ENCODE results near the gene SHANK2.

SHANK2 gene

DNA sequence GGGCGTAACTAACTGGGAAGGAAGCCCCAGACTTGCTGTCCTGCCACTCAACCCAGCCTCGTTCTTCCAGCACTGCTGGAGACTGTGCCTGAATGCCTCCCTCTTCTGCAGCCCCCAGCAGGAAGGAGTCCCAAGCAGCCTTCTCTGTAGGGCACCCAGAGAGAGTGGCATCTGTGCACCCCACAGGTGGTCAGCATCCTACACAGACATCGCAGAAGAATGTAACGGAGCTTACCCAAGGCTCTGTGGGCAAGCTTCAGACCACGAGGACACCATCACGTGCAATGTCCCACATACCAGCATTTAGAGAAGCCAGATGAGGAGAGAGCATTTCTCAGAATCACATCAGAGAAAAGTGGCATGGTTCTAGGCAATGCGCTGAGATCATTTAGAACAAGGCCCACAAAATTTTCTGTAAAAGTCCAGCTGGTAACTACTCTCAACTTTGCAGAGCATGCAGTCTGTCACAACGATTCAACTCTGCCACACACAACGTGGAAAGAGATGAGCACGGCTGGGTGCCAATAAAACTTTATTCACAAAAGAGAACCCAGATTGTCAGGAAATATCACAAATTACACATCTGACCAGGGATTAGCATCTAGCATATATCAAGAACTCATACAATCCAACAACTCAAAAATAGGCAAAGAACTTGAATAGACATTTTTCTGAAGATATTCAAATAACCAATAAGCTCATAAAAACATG, 33.4 kb downstream of the SHANK2 start:
- DNase-seq, result no peak

DNA sequence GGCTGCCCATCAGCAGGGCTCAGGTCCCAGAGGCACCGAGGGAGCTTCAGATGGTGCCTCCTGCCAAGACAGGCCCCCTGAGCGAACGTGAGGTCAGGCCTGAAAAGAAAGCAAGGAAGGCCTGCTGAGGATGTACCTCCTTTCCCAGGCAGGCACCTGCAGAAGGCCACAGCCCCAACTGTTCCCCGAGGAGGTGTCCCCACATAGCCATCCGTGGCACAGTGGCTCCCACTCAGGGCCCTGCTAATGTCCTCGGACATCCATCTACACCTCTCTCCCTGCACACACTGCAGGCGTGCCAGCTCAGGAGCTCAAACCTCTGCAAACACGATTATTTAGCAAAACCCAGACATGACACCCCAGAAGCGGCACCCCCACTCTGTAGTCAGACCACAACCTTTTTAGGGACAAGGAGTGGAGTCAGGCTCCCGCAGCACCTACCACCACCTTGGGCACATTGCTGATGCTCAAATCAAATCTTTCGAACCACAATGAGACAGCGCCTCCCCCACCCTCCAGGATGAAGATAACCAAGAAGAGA, 36.9 kb downstream of the SHANK2 start:
- no peak for DNase-seq

DNA sequence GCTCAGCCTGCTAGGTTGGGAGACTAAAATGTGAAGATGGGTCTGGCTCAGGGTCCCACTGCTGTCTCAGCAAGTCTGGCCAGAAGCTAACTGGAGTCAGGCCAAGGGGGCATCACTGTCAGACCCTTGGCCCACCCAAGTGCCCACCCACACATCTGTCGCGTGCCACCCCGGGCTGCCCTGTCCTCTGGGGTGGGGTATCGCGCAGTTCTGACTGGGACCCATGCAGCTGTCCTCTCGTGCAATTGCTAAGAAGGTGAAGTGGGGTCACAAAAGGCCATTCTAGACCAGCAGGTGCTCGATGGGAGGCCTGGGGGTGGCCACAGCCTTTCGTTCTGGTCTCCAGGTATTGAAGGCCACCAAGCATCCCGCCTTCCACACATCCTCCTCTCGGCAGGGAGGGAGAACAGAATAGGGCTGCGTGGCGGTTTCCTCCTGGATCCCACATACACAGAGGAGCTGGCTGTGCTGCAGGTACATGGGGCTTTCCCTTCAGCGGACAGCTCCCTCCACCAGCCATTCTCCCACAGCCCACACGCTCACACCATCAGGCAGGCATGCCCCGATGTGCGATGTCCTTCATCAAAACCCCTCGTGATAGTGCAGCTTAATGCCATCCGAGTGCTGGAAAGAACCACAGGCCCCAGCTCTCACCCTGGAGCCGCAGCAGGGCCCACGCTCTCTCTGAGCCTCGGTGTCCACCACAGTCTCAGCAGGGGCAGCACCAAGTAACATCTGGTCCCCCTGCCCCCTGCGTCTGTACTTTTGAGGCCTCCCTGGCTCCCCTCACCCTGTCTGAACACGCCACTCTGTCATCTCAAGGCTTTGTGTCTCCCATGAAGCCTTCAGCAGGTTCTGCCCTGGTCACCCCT, 37.6 kb downstream of the SHANK2 start:
- DNase-seq, result no peak

DNA sequence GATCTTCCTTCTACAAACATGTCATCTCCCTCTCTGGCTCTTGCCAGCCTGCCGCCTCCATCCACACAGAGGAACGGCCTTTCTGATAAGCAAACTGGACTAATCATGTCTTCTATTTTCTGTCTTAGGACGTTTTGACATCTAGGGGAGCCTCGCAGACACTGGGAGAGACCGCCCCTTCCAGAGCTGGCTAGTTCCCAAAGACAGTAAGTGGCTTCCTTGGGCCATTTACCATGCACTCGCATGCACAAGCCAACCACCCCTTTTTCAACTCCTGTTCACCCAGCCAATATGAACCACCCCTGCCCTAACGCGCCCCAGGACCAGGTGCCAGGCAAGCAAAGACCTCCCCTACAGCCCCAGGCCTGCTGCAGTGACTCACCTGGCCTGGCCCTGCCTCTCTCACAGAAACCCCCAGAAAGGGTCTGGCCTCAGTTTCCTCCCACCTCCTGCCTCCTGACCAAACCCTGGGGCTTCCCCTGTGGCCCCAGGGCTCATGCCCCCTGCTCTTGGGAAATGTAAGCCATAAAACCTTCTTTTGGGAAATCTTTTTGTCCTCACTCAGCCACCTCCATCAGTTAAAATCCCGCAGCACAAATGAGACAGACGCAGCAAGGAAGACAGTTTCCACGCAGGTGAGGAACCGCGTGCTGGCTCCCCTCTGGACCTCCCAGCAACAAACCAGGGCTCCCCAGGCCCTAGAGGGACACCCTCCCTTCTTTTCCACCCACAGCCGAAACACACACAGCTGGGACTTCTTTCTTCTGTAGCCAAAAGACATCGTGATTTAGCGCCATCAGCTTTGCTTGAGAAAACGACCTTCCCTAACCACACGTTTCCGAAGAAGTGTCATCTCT, 38.5 kb downstream of the SHANK2 start:
- no peak for DNase-seq

DNA sequence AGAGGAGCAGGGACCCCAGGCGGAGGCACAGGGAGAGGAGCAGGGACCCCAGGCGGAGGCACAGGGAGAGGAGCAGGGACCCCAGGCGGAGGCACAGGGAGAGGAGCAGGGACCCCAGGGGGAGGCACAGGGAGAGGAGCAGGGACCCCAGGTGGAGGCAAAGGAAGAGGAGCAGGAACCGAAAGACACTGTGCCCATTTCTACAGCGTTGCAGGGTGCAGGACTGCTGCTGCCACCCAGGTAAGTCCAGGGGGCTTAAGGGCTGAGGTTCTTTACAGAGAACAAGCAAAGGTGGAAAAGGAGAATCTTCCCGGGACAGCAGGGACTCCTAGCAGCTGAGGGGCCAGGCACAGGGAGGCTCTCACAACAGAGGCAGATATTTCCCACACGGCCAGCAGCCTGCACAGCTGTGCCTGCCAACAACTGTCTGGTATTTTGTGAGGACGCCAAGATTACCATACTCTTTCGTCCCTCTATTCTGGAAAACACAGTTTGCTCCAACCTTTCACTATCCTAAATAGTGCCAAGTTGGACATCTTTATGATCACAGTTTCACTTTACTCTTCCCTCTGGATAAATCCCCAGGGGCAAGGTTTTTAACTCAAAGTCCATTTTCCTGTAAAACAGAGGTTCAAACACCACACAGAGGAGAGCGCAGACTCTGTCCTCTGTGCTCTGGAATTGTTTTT, 39.4 kb downstream of the SHANK2 start:
- DNase-seq, result no peak

DNA sequence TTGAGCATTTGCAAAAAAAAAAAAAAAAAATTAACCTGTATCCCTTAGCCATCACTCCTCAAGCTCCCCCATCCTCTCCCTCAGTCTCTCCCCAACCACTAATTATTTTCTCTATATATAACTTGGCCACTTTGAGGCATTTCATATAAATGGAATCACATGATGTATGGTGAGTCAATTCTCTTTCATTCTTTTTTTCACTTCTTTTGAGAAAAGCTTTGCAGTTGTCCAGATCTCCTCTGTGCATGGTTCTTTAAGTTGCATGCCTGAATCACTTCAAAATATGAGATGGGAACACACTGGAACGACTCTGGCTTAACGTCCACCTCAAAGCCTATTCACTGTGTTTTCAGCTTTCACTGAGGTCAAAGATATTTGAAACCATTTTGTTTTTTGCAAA, 40.7 kb downstream of the SHANK2 start:
- DNase-seq, result no peak

DNA sequence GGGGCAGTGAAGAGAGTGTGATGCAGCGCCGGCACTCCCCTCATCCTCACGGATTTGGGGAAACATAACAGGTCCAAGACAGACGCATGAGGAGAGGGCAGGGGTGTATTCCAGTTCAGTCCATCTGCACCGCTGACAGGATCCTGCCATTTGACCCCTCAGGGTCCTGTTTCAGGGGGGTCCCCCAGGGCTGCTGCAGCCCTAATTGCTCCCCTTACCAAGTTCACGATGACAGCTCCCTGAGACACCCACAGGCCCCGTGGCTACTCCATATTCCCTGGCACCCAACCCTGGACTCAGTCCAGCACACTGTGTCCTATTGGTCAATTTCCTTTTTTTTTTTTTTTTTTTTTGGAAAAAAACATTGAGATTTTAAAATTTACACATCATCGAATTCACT, 41.5 kb downstream of the SHANK2 start:
- no peak for DNase-seq

DNA sequence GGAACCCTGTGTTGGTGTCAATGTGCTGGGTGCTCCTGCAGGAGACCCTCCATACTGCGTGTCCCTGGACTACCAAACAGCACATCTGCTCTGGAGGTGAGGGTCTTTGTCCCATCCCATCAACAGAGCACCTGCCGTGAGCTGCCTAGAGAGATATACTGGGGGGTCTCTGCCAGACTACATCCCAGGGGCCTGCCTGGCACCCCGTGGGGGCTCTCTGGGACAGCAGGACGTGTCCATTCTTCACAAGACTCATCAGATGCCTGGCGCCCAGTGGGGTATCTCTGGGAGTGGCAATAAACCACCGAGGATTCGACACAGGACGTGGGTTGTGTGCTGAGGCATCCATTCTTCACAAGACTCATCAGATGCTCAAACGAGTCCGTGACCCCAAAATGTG, 42.7 kb downstream of the SHANK2 start:
- no peak for DNase-seq

DNA sequence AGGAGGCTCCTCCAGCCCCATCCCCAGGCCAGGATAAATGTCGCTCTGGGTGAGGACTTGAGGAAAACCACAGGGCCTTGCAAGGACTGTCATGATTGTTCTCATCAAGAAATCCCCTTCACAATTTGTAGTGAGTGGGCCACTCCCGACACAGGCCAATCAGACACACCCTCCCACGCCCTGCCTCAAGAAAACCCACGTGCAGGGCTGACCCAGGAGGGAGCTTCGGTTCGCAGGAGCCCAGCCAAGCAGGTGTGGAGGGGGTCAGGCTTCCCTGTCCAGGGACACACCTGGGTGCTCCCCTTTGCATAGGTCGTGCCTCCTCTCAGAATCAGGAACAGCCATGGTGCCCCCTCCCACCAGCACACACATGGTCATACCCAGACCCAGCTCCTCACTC, 43.2 kb downstream of the SHANK2 start:
- no peak for DNase-seq

DNA sequence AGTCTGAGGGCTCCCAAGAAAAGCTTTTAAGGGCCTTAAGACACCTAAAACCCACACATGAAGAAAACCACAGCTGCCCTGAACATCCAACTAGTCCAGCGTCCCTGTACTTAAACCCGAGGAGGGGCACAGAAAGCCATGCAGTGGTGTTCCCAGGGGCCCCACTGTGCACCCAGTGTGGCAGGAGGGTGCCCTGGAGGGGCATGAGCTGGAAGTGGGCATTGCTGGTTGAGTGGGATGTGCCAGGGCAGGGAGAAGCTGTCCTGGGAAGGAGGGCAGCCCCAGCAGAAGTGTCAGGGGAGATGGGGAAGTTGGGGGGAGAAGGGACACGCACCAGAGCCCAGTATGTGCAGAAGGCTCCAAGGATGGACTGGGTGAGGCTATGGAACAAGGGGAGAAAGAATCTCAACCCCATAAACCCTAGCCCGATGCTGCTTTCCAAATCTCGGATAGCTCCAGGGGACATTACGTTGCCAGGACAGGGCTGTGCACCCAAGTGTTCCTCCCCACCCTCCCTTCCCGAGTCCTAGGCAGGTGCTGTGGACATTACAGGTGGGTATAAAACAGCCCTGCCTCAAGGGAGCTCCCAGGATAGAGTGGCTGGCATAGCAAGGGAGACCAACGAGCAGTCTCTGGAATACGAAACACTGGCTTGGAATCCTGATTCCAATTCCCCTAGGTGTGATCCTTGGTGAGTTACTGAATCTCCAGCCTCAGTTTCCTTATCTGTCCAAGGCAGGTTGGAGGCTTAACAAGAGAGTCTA, 44.2 kb downstream of the SHANK2 start:
- DNase-seq, result no peak

DNA sequence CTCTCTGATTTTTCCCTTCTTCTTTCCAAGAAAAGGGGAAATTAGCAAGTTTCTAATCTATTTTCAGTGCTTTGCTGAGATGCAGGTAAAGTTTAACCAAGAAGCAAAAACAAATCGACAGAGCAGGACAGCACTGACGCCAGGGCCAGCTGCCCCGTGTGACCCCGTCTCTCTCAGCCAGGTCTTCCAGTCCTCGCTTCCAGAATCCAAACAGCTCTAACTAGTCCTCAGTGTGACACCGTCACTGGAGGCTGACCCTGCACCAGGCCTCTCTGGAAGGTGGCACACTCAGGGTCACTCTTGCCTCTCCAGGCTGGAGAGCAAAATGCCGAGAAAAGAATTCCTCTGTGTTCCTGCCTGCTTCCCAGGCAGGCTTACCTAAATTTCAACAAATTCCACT, 44.8 kb downstream of the SHANK2 start:
- no peak for DNase-seq

DNA sequence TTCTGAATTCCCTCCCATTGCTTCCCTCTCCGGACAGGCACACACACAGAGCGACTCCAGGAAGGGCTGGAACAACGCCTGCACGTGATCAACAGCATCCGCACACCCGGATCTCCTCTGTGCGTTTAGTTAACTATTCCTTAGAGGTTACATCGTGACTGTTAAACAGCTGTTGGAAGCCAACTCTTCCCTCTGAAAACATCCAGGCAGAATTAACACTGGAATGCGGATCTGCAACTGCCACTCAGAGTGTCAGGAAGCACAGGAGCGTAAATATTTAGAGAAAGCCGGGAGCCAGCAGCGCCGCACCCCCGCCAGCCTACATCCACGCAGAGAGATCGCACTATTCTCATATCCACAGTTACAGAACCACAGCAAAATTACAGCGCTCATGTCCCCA, 46.2 kb downstream of the SHANK2 start:
- DNase-seq, result no peak

DNA sequence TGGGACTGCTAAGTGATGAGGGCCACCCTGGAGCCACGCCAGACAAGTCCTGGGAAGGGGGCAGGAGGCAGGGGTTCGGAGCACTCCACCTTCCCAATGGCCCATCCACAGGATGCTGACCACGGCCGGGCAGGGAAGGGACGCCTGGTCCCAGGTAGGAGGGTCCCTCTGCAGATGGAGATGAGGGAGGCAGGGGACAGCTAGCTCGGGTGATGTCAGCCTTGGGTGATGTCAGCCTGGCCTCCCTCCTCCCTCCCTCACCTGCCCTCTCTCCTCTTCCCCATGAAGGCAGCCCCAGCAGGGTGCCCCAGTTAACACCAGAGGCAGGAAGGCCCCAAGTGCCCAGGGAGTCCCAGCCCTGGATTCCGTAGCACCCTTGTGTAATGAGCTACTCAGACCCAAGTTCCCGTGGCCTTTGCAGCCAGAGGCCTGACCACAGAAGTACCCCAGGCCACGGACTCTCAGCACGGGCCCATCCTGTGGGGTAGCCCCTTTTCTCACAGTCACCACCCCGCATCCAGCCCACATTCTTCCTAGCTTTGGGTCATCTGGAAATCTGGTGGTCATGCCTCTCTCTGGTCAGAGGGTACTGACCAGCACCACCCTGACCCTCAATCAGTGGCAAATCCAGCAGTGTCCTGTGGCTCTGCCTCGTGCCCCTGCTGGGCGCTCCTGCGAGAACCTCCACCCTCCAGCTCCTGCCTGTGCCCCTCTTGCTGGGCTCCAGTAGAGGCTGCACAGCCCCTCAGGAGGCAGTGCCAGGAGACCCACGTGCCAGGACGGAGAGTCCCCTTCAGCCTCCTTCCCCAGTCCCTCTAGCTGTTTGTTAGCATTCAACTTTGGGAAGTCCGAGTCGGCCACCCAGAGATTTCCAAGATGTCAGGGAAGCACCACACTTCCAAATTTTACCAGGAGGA, 47.4 kb downstream of the SHANK2 start:
- DNase-seq, result no peak

DNA sequence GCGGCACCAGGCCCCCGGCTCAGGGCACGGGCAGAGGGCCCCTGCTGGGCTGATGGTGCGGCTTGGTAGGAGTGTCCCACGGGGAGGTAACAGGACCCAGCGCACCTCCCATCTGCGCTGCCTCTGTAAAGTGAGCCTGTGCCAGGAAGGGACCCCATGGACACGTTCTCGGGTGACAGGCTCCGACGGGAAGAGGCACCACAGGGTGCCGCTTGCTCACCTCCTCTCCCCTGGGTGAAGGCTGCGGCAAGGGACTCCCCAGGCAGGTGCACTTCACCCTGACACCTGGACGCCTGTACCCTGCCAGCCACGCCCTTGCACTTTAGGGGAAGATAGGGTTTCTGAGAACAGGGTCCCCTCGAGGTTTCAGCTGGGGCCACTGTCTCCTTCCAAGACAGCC, 48.1 kb downstream of the SHANK2 start:
- DNase-seq, result no peak

DNA sequence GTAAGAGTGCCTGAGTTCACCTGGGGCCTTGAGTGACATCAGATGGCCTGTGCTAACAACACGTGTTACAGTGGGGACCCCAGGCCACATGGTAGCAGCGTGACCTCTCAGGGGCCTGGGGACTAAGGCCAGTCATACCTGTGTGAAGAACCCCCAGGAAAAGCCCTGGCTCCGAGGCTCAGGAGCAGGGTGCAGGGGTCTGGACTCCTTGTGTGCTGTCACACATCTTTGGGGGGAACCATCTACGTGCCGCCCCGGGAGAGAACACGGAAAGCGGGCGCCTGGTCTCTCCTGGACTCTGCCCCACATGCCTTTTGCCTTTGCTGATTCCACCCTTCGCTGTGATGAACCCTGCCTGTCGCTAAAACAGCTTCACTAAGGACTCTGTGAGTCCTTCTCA, 48.7 kb downstream of the SHANK2 start:
- DNase-seq, result no peak

DNA sequence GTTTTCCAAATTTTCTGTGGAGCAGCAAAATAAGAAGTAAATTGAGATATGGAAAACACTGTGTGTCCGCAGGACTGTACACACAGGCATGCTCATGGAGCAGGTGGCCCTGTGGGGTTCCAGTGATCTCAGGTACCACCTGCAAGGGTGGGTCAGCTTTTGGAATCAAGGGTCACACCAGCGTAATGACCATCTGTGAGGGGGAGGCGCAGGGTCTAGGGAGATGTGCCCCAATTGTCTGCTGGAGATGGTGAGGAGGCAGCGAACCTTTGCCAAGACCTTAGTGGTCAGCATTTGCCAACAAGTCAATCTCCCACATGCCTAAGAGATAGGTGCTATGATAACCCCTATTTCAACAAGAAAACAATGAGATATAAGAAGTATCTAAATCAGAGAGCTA, 49.4 kb downstream of the SHANK2 start:
- DNase-seq, result no peak

DNA sequence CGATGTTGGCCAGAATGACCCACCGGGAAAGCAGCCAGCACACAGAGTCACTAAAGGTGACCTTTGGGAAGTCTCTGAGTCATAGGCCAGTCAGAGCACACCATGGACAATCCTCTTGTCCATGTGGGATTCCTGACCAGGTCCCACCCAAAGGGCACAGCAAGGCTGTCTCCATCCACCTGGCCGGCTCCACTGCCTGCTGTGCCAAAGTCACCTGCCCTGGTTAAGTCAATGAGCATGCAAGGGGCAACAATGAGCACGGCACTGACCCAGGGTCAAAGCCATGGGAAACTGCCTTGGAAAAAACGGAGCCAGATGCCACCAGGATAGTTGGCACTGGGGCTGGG, 49.8 kb downstream of the SHANK2 start:
- no peak for DNase-seq

Measured in CD4-positive, alpha-beta T cell treated with Interleukin-6 for 4 hours (primary cell).